PC-9 (cell line): ENCODE results near the gene TIMM13.

Experiments used
- EZH2 ChIP-seq: fragments of 200-600 bp; sonication (generic); IDR thresholded peaks from 2 replicates; pipeline ENCODE4 v1.8.0; 2017; ENCODE audit warnings: antibody characterized with exemption, low read depth
- TF ChIP-seq, protein P1 (sequence below): fragments of 200-600 bp; sonication (generic); conservative IDR thresholded peaks from 2 replicates; pipeline ENCODE4 v1.6.1; 2017; ENCODE audit warnings: mixed run types, antibody characterized with exemption, mild to moderate bottlenecking, moderate library complexity

DNA sequence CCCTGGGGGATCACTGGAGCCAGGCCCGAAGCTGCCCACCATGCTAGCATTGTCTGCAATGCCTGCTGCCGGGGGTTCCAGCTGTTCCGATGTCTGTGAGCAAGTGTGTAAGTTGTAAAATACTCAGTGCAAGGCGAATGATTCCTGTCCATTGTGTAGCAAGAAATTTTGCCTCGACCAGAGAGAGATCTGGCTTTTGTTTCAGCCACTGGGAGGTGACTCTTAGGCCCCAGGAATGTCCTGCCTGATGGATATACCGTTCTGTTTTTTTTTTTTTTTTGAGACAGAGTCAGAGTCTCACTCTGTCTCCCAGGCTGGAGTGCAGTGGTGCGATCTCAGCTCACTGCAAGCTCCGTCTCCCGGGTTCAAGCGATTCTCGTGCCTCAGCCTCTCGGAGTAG is 41.2 kb upstream of the TIMM13 start:
- TF ChIP-seq, protein P1, sequence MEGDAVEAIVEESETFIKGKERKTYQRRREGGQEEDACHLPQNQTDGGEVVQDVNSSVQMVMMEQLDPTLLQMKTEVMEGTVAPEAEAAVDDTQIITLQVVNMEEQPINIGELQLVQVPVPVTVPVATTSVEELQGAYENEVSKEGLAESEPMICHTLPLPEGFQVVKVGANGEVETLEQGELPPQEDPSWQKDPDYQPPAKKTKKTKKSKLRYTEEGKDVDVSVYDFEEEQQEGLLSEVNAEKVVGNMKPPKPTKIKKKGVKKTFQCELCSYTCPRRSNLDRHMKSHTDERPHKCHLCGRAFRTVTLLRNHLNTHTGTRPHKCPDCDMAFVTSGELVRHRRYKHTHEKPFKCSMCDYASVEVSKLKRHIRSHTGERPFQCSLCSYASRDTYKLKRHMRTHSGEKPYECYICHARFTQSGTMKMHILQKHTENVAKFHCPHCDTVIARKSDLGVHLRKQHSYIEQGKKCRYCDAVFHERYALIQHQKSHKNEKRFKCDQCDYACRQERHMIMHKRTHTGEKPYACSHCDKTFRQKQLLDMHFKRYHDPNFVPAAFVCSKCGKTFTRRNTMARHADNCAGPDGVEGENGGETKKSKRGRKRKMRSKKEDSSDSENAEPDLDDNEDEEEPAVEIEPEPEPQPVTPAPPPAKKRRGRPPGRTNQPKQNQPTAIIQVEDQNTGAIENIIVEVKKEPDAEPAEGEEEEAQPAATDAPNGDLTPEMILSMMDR = no peak
- TF ChIP-seq EZH2 = no peak
